HEK293T (cell line): ENCODE results near the gene RAPH1.

Source experiments
- BHLHE40 ChIP-seq: fragments of 450-650 bp; IDR thresholded peaks from 2 replicates; pipeline ENCODE4 v1.6.1; 2016; ENCODE audit warnings: mild to moderate bottlenecking, moderate library complexity, borderline replicate concordance
- CTBP1 ChIP-seq: fragments of 450-650 bp; IDR thresholded peaks from 2 replicates; pipeline ENCODE4 v1.6.1; 2016; ENCODE audit warnings: borderline replicate concordance
- ELF4 ChIP-seq: fragments of 450-650 bp; IDR thresholded peaks from 2 replicates; pipeline ENCODE4 v1.6.1; 2017; ENCODE audit warnings: antibody characterized with exemption
- FOXA1 ChIP-seq: fragments of 450-650 bp; IDR thresholded peaks from 2 replicates; pipeline ENCODE4 v1.6.1; 2016; ENCODE audit warnings: mild to moderate bottlenecking
- FOXK2 ChIP-seq: fragments of 450-650 bp; IDR thresholded peaks from 2 replicates; pipeline ENCODE4 v1.6.1; 2016; ENCODE audit warnings: mild to moderate bottlenecking
- LEF1 ChIP-seq: fragments of 450-650 bp; IDR thresholded peaks from 2 replicates; pipeline ENCODE4 v1.6.1; 2017; ENCODE audit warnings: mild to moderate bottlenecking, borderline replicate concordance
- NFRKB ChIP-seq: fragments of 450-650 bp; IDR thresholded peaks from 2 replicates; pipeline ENCODE4 v1.6.1; 2016; ENCODE audit warnings: mild to moderate bottlenecking, moderate library complexity
- SP1 ChIP-seq: fragments of 450-650 bp; IDR thresholded peaks from 2 replicates; pipeline ENCODE4 v1.6.1; 2017
- SUZ12 ChIP-seq: fragments of 450-650 bp; IDR thresholded peaks from 2 replicates; pipeline ENCODE4 v1.6.1; 2016; ENCODE audit warnings: mild to moderate bottlenecking
- ZNF384 ChIP-seq: fragments of 450-650 bp; IDR thresholded peaks from 2 replicates; pipeline ENCODE4 v1.6.1; 2016

GRCh38 chr2:203490391-203490790 is 44.7 kb downstream of the RAPH1 start:
- TF ChIP-seq SUZ12 (no peak), FOXA1 (no peak), ZNF384 (no peak), FOXK2 (no peak), BHLHE40 (no peak), CTBP1 (no peak), SP1 (no peak), NFRKB (no peak), ELF4 (no peak), LEF1 (no peak)
